GM12878 (cell line): ENCODE measurements around the gene KITLG. TPM values are rescaled to one million over a fixed set of nuclear protein-coding genes. Genes with fewer than 3 reads are reported as not detected.

Source experiments
- ATAC-seq: fragments of 200-7000 bp; cut with Tn5 transposase; 3 replicates; pipeline ENCODE4 v1.9.1; 2020; ENCODE audit warnings: mild to moderate bottlenecking, moderate library complexity
- BruUV-seq: library from RNA; stranded (reverse); fragments of 400-500 nt; replicated peaks from 2 replicates; lab custom pipeline; 2021; lab: Mats Ljungman, UMichigan
- CTCF ChIA-PET: fragments of 300-600 bp; sonication (Branson Sonifier 250); formaldehyde crosslinking; extraction: SDS; loops from one replicate; lab custom pipeline; 2021; ENCODE audit warnings: inconsistent platforms; lab: Yijun Ruan, JAX
- POLR2A ChIA-PET: fragments of 350-600 bp; formaldehyde crosslinking; extraction: SDS; loops from one replicate; lab custom pipeline; 2021; ENCODE audit warnings: inconsistent platforms; lab: Charles Lee
- RAD21 ChIA-PET: fragments of 300-600 bp; sonication (Branson Sonifier 250); formaldehyde crosslinking; loops from one replicate; lab custom pipeline; 2023; ENCODE audit warnings: antibody characterized with exemption; ENCODE audit not compliant: unreplicated experiment; lab: Charles Lee
- SMC1A ChIA-PET: fragments of 300-600 bp; sonication (Branson Sonifier 250); formaldehyde crosslinking; loops from one replicate; lab custom pipeline; 2023; ENCODE audit not compliant: unreplicated experiment, uncharacterized antibody; lab: Charles Lee
- DNase-seq: peaks from one replicate; pipeline ENCODE4 v3.0.0-alpha.2; 2011; ENCODE audit warnings: low read depth, low spot score
- FAIRE-seq: peaks from 3 replicates; lab custom pipeline; 2011; peaks lifted over from hg19 to GRCh38; lab: Jason Lieb, UNC
- H2AFZ ChIP-seq: 2 replicates; pipeline ENCODE4 v1.6.0; 2011; ENCODE audit warnings: low read depth, low read length, control low read depth; ENCODE audit not compliant: control insufficient read depth
- H3K27ac ChIP-seq: 2 replicates; pipeline ENCODE4 v1.5.1; 2011; ENCODE audit warnings: control low read depth; ENCODE audit not compliant: control insufficient read depth, insufficient read depth
- H3K27me3 ChIP-seq, 2 experiments: replicated peaks in 1 of 2; 2 replicates each; pipeline versions ENCODE4 v1.6.0 to v1.6.1; 2011; ENCODE audit warnings: low read length in 1 of 2; ENCODE audit not compliant: control insufficient read depth in 2 of 2, insufficient read depth in 2 of 2
- H3K36me3 ChIP-seq, 2 experiments: 2 replicates each; pipeline ENCODE4 v1.5.1; 2011; ENCODE audit warnings: low read length in 1 of 2; ENCODE audit not compliant: control insufficient read depth in 2 of 2, insufficient read depth in 2 of 2
- H3K4me1 ChIP-seq: 2 replicates; pipeline ENCODE4 v1.6.1; 2011; ENCODE audit warnings: mild to moderate bottlenecking, low read length, moderate library complexity, mixed read lengths; ENCODE audit not compliant: control insufficient read depth, insufficient read depth
- H3K4me2 ChIP-seq: 2 replicates; pipeline ENCODE4 v1.6.0; 2011; ENCODE audit warnings: control low read depth; ENCODE audit not compliant: control insufficient read depth, insufficient read depth
- H3K4me3 ChIP-seq: fragments of 200-600 bp; sonication (generic); 2 replicates; pipeline ENCODE4 v1.5.1; 2016
- H3K79me2 ChIP-seq: 2 replicates; pipeline ENCODE4 v1.6.0; 2011; ENCODE audit warnings: low read length; ENCODE audit not compliant: control insufficient read depth, insufficient read depth
- H3K9ac ChIP-seq: 2 replicates; pipeline ENCODE4 v1.8.0; 2011; ENCODE audit warnings: low read length, control low read depth, mixed read lengths; ENCODE audit not compliant: control insufficient read depth, insufficient read depth
- H3K9me3 ChIP-seq: replicated peaks from 3 replicates; pipeline ENCODE4 v1.5.1; 2011; ENCODE audit warnings: mild to moderate bottlenecking, low read length; ENCODE audit not compliant: control insufficient read depth, insufficient read depth
- H4K20me1 ChIP-seq: 2 replicates; pipeline ENCODE4 v1.6.0; 2011; ENCODE audit not compliant: control insufficient read depth, insufficient read depth
- BCL11A ChIP-seq: IDR thresholded peaks from 2 replicates; pipeline ENCODE4 v1.6.1; 2011; ENCODE audit warnings: low read depth, low read length
- IKZF1 ChIP-seq: fragments of 450-650 bp; conservative IDR thresholded peaks from 2 replicates; pipeline ENCODE4 v1.6.1; 2017; ENCODE audit warnings: antibody characterized with exemption, mild to moderate bottlenecking
- MEF2B ChIP-seq: fragments of 450-650 bp; IDR thresholded peaks from 2 replicates; pipeline ENCODE4 v1.6.1; 2018; ENCODE audit warnings: mild to moderate bottlenecking, moderate library complexity; ENCODE audit not compliant: partially characterized antibody, poor library complexity, severe bottlenecking
- NFXL1 ChIP-seq: fragments of 450-650 bp; IDR thresholded peaks from 2 replicates; pipeline ENCODE4 v1.6.1; 2017; ENCODE audit warnings: antibody characterized with exemption, mild to moderate bottlenecking, borderline replicate concordance
- PBX3 ChIP-seq: IDR thresholded peaks from 2 replicates; pipeline ENCODE4 v1.6.1; 2011; ENCODE audit warnings: mild to moderate bottlenecking, low read depth, low read length, moderate library complexity; ENCODE audit not compliant: insufficient replicate concordance
- SMC3 ChIP-seq: IDR thresholded peaks from 2 replicates; pipeline ENCODE4 v1.6.1; 2011; ENCODE audit warnings: low read length, improper control_type of control experiment, borderline replicate concordance
- SRF ChIP-seq, 2 experiments: IDR thresholded peaks; 2 replicates each; pipeline ENCODE4 v1.6.1; 2011; ENCODE audit warnings: low read depth in 2 of 2, low read length in 2 of 2, mild to moderate bottlenecking in 1 of 2, moderate library complexity in 1 of 2
- WGBS: methylation state at CpG from one replicate; pipeline ENCODE4 v1.1.6; 2016; ENCODE audit warnings: low lambda C conversion rate; ENCODE audit not compliant: insufficient replicate concordance, insufficient coverage; ENCODE audit errors: missing lambda C conversion rate; 5-methylcytosine and 5-hydroxymethylcytosine counted together
- in situ Hi-C: fragments of 300-500 bp; cut with MboI; formaldehyde crosslinking; loops from 9 replicates; pipeline ENCODE4 v1.14.3; 2018; ENCODE audit warnings: mixed read lengths
- intact Hi-C: fragments of 100-400 bp; cut with micrococcal nuclease; formaldehyde crosslinking; loops from one replicate; pipeline ENCODE4 v1.14.2; 2022; ENCODE audit not compliant: unreplicated experiment
- polyA plus RNA-seq, 11 experiments: library from polyadenylated mRNA; depleted of rRNA in 4 of 11; unstranded in 6 of 11; stranded (reverse) in 5 of 11; fragments of >200 nt; fragmentation: Nextera tagmentation in 4 of 11; fragmentation: Illumina TruSeq in 1 of 11; extraction: Ambion mirVana in 4 of 11; extraction: Trizol in 1 of 11; gene quantifications; 1 replicate in 1 of 11; 2 replicates in 10 of 11; pipeline versions ENCODE4 v1.2.1 to v1.2.3, GENCODE V29; 2011 to 2016; ENCODE audit warnings: inconsistent platforms in 2 of 11, missing spikeins in 2 of 11, low read depth in 1 of 11
- total RNA-seq, 4 experiments: library from RNA; depleted of rRNA in 3 of 4; stranded (reverse); fragments of >200 nt in 3 of 4; fragmentation: Illumina TruSeq in 1 of 4; extraction: Trizol in 1 of 4; gene quantifications; 2 replicates each; pipeline versions ENCODE4 v1.2.1 to v1.2.3, GENCODE V29; 2013 to 2021
- TF ChIP-seq, protein P1 (sequence below): fragments of 450-650 bp; IDR thresholded peaks from 2 replicates; pipeline ENCODE4 v1.6.1; 2016; ENCODE audit warnings: mild to moderate bottlenecking

Gene KITLG
- total and polyA plus RNA-seq, 10 of the 15 experiments (the other 5 are each of a cell fraction or from before 2014, with no cell fraction given) = 0.02 to 0.51 (median 0.09) TPM; not detected in 1

DNA sequence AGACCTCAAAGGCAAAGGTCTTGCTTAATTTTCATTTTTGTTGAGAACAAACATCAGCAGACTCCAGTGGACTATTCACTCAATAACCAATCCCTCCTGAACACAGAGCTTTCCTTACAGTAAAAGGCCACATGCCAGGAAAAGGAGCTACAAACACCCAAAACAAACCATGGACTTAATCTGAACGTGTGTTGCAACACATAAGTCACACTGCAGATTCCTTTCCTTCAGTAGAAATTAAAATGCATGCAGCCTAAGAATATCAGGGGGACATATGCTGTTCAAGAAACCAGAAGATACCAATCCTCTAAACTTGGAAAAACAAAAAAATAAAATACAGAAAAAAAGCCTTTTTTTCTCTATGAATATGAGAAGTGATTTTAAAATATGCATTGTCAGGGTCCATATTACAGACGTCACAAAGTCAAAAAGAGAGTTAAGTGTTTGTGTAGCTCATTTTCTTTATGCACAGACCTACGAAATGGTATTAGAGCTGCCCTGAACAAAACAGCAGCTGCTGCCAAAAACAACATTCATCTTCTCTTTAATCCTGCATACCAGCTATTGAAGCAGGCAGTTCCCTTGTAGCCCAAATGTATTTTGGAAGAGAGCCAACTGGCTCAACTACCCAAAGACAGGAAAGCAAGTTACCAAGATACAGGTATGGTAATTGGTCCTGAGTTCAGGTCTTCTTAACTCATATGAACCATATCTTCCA is 26.2 kb downstream of the KITLG start:
- intact Hi-C loops = no loop called here
- TF ChIP-seq, protein P1, sequence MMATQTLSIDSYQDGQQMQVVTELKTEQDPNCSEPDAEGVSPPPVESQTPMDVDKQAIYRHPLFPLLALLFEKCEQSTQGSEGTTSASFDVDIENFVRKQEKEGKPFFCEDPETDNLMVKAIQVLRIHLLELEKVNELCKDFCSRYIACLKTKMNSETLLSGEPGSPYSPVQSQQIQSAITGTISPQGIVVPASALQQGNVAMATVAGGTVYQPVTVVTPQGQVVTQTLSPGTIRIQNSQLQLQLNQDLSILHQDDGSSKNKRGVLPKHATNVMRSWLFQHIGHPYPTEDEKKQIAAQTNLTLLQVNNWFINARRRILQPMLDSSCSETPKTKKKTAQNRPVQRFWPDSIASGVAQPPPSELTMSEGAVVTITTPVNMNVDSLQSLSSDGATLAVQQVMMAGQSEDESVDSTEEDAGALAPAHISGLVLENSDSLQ = no peak
- no peak for TF ChIP-seq IKZF1
- no peak for TF ChIP-seq BCL11A
- no peak for TF ChIP-seq SRF (IDR thresholded peaks at IDR 0.05; ENCODE audit: low read depth in 2 of 2, low read length in 2 of 2)
- 2% methylated on average over 3 of the region's 3 CpGs for WGBS
- Histone ChIP-seq H3K4me2 (no peak overlapping the region), H3K79me2 (no peaks in the 10 kb centered on the region), H3K4me3 (no peak overlapping the region), H3K27ac (no peak overlapping the region), H2AFZ (no peak overlapping the region), H4K20me1 (no peaks in the 10 kb centered on the region), H3K36me3 (no peaks in the 10 kb centered on the region), H3K9ac (no peak overlapping the region), H3K4me1 (no peaks in the 10 kb centered on the region), H3K9me3 (no peaks in the 10 kb centered on the region), H3K27me3 (peaks cover 0 to 1% of the 10 kb centered on the region in 2 experiments; a peak in 1 of 4 replicates)
- SMC1A ChIA-PET = interaction anchor here (1.4 kb wide), 1 partner anchor 254 kb away, joined by 3 read pairs; no protein-coding TSS in a partner anchor
- RAD21 ChIA-PET = no interaction called here
- BruUV-seq = no TSS peak
- in situ Hi-C loops = no loop called here
- CTCF ChIA-PET = interaction anchor here (0.7 kb wide), 1 partner anchor 1725 kb away, joined by 3 read pairs; no protein-coding TSS in a partner anchor
- FAIRE-seq = no peak
- ATAC-seq = no peak
- POLR2A ChIA-PET = no interaction called here
- no peak for DNase-seq

GRCh38 chr12:88552610-88553079 is 27.6 kb downstream of the KITLG start:
- Histone ChIP-seq H3K9ac (no peak overlapping the region), H3K79me2 (no peaks in the 10 kb centered on the region), H3K9me3 (no peaks in the 10 kb centered on the region), H3K27me3 (peaks cover 0 to 1% of the 10 kb centered on the region in 2 experiments; a peak in 1 of 4 replicates), H3K4me1 (no peaks in the 10 kb centered on the region), H3K36me3 (no peaks in the 10 kb centered on the region), H3K4me3 (no peak overlapping the region), H4K20me1 (no peaks in the 10 kb centered on the region), H3K27ac (no peak overlapping the region), H2AFZ (no peak overlapping the region), H3K4me2 (no peak overlapping the region)
- TF ChIP-seq SMC3 = no peak
- no peak for TF ChIP-seq PBX3
- TF ChIP-seq NFXL1 = no peak
- no peak for TF ChIP-seq MEF2B
- FAIRE-seq (no peak), ATAC-seq (no peak), DNase-seq (no peak)
- no TSS peak for BruUV-seq
- CTCF ChIA-PET = interaction anchor here (1.0 to 1.2 kb wide), 2 partner anchors 14 to 19 kb away, joined by 3 read pairs; no protein-coding TSS in a partner anchor
- 14% methylated on average over 3 of the region's 3 CpGs for WGBS
- intact Hi-C loops = no loop called here
- POLR2A ChIA-PET = no interaction called here
- SMC1A ChIA-PET = interaction anchor here (0.9 kb wide), 1 partner anchor 10 kb away, joined by 3 read pairs; no protein-coding TSS in a partner anchor
- in situ Hi-C loops = no loop called here
- RAD21 ChIA-PET = no interaction called here
